ENCODE results near the gene FAXDC2. TPM values are rescaled to one million over a fixed set of nuclear protein-coding genes. Genes with fewer than 3 reads are reported as not detected.
A peak's percentile ranks its signal among the peaks of the same experiment; 100 is the strongest.

Gene FAXDC2
- total and polyA plus RNA-seq, 2 of the 13 experiments (the other 11 are each of a cell fraction or from before 2014, with no cell fraction given), result 4.7 to 58.8 TPM

DNA sequence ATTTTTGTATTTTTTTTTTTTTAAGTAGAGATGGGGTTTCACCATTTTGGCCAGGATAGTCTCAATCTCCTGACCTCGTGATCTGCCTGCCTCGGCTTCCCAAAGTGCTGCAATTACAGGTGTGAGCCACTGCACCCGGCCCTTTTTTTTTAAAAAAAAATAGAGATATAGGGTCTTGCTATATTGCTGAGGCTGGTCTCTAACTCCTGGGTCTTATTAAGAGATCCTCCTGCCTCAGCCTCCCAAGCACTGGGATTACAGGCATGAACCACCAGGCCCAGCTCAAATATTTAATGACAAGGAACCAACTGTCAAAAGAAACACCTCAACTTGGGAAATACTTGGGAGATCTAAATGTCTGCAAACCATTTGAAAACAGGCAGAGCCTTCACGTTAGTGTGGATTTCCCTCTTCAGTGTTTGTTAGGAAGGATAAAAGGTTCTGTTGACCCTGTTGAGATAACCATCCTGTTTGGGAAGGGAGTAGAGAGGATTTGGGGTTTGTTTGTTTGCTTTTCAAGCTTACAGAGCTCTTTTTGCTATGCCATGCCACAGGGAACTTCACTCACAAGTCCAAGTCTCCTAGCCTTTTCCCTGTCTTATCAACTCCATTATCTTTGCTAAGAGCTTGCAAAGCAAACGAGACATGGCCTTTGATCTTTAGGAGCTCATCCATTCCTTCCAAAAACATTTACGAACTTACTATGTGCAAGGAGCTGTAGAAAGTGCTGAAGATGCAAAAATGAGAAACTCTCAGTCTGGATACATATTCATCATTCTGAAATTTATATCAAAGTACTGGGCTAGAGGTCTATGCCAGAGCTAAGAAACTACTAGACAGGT lies 7.5 kb downstream of the FAXDC2 start (continued):
- TF ChIP-seq, protein P1, sequence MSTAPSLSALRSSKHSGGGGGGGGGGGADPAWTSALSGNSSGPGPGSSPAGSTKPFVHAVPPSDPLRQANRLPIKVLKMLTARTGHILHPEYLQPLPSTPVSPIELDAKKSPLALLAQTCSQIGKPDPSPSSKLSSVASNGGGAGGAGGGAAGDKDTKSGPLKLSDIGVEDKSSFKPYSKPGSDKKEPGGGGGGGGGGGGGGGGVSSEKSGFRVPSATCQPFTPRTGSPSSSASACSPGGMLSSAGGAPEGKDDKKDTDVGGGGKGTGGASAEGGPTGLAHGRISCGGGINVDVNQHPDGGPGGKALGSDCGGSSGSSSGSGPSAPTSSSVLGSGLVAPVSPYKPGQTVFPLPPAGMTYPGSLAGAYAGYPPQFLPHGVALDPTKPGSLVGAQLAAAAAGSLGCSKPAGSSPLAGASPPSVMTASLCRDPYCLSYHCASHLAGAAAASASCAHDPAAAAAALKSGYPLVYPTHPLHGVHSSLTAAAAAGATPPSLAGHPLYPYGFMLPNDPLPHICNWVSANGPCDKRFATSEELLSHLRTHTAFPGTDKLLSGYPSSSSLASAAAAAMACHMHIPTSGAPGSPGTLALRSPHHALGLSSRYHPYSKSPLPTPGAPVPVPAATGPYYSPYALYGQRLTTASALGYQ (CRISPR knock-in tag; IDR thresholded peaks at IDR 0.05), result peak; percentile 98
- TF ChIP-seq, protein P2, sequence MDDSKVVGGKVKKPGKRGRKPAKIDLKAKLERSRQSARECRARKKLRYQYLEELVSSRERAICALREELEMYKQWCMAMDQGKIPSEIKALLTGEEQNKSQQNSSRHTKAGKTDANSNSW (CRISPR knock-in tag; IDR thresholded peaks at IDR 0.05; ENCODE audit: borderline replicate concordance), result no peak
- no peak for TF ChIP-seq KDM5A (IDR thresholded peaks at IDR 0.05; ENCODE audit: borderline replicate concordance, low read length)
- no peak for TF ChIP-seq HNRNPLL (IDR thresholded peaks at IDR 0.05; ENCODE audit: low read depth, low read length, poor library complexity, severe bottlenecking)
- no peak for TF ChIP-seq SMC3 (IDR thresholded peaks at IDR 0.05; ENCODE audit: low read length)
- TF ChIP-seq, protein P3, sequence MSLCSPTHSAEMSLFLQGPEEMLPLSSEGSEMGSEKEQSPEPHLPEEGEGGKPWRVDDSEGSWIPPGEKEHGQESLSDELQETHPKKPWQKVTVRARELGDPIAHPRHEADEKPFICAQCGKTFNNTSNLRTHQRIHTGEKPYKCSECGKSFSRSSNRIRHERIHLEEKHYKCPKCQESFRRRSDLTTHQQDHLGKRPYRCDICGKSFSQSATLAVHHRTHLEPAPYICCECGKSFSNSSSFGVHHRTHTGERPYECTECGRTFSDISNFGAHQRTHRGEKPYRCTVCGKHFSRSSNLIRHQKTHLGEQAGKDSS (CRISPR knock-in tag; IDR thresholded peaks at IDR 0.05; ENCODE audit: borderline replicate concordance, low read depth), result no peak
- no peak for TF ChIP-seq ATRX (CRISPR knock-in tag; IDR thresholded peaks at IDR 0.05; ENCODE audit: borderline replicate concordance)
- TF ChIP-seq ZNF382 (CRISPR knock-in tag; IDR thresholded peaks at IDR 0.05; ENCODE audit: borderline replicate concordance), result no peak
- TF ChIP-seq ZNF839 (CRISPR knock-in tag; IDR thresholded peaks at IDR 0.05; ENCODE audit: borderline replicate concordance), result no peak
- peak; percentile 39; the same call in 1 of the 2 replicates for TF ChIP-seq ARNTL (CRISPR knock-in tag; IDR thresholded peaks at IDR 0.05)
- no peak for TF ChIP-seq MATR3 (CRISPR knock-in tag; IDR thresholded peaks at IDR 0.05)
- TF ChIP-seq EEA1 (CRISPR knock-in tag; IDR thresholded peaks at IDR 0.05; ENCODE audit: borderline replicate concordance), result no peak
- TF ChIP-seq ZIK1 (CRISPR knock-in tag; IDR thresholded peaks at IDR 0.05; ENCODE audit: borderline replicate concordance, low read depth), result no peak
- TF ChIP-seq CREB1 (IDR thresholded peaks at IDR 0.05), result no peak
- TF ChIP-seq CREB1 (CRISPR knock-in tag; IDR thresholded peaks at IDR 0.05), result peak; percentile 57; the same call in 1 of the 2 replicates
- TF ChIP-seq ZNF703 (CRISPR knock-in tag; IDR thresholded peaks at IDR 0.05; ENCODE audit: borderline replicate concordance), result peak; percentile 82; the same call in 1 of the 2 replicates
- TF ChIP-seq, protein P4, sequence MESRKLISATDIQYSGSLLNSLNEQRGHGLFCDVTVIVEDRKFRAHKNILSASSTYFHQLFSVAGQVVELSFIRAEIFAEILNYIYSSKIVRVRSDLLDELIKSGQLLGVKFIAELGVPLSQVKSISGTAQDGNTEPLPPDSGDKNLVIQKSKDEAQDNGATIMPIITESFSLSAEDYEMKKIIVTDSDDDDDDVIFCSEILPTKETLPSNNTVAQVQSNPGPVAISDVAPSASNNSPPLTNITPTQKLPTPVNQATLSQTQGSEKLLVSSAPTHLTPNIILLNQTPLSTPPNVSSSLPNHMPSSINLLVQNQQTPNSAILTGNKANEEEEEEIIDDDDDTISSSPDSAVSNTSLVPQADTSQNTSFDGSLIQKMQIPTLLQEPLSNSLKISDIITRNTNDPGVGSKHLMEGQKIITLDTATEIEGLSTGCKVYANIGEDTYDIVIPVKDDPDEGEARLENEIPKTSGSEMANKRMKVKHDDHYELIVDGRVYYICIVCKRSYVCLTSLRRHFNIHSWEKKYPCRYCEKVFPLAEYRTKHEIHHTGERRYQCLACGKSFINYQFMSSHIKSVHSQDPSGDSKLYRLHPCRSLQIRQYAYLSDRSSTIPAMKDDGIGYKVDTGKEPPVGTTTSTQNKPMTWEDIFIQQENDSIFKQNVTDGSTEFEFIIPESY (CRISPR knock-in tag; IDR thresholded peaks at IDR 0.05), result no peak
- TF ChIP-seq TEAD2 (CRISPR knock-in tag; IDR thresholded peaks at IDR 0.05), result no peak
- TF ChIP-seq ATF7-NPFF (CRISPR knock-in tag; IDR thresholded peaks at IDR 0.05; ENCODE audit: low read depth), result no peak; the same call in 1 of the 2 replicates
- no peak for TF ChIP-seq THYN1 (CRISPR knock-in tag; IDR thresholded peaks at IDR 0.05; ENCODE audit: borderline replicate concordance, low read depth)

Data from HepG2 (cell line).